NCI-H82 treated with DMSO at 0.1 percent for 48 hours (cell line): Measurements from ENCODE around the gene SLC2A2.
A peak's percentile ranks its signal among the peaks of the same experiment; 100 is the strongest.

Experiments
- DNase-seq: peaks from one replicate; lab custom pipeline; 2025; ENCODE audit not compliant: unreplicated experiment; lab: John Stamatoyannopoulos, UW

The SLC2A2 gene

DNA sequence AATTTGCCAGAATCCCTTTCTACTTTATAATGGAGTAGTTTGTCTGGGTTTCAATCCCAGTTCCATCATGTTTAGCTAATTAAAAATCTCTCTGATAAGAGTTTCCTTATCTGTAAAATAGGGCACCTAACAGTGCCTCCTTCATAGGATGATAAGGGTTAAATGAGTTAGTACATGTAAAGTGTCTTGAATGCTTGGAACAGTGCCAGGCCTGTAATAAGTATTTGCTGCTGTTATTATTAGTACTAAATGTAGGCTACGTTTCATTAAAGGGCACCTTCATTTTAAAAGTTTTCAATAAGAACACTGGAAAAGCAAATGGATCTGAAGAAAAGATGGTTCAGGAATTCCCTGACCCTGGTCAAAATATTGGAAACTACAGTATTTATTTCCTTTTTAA, 11.8 kb upstream of the SLC2A2 start:
- no peak for DNase-seq

DNA sequence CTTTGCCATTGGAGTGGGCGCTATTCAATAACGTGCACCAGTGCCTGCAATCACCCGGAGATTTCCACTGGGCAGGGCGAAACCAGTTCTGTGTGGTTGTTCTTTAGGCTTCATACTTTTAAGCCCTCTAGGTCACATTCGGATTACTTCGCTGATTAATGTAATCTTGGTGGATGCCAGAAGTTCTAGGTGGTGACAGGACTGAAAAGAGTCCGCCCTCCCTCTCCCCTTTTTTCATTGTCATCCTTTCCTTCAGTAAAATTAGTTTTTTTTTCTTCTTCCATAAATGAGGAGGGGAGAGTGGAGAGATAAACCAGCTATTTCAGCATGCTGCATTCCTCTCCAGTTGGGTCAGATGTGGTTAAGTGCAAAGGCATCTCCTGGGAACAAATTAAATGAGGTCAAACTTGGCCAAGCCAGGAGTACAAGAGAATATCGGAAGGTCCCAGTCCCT, 2.3 kb upstream of the SLC2A2 start:
- peak; percentile 36 for DNase-seq

DNA sequence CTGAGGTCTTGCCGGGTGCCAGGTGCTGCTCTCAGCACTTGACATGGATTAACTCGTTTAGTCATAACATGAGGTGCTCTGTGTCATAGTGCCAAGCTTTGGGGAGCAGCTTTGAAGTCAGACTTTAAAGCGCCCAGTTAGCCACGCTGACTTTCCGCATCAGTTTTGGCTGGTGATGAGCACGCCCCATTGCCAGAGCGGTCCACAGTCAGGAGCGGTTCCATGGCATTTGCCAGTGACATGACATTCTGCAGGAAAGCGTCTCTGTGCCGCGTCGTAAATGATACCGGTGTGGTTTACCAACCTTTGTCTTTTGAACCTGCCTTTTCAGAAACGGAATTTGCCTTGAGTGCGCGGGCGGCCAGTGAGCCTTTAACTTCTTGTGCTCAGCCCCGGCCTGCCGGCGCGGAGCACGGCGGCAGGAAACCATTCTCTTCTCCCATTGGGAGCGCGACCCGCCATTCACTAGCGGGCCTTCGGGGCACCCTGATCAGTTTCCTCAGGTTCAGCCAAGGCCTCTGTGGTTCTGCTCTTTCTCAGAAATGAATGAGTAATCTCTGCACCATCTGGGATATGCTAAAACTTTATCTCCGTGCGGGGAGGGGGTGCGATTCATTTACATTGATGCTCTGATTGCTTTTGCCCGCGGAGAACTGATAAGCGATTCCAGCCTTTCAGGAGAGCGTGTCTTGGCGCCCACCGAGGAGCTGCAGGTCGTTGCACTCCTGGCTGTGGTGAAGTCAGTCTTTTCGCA, 1.7 kb upstream of the SLC2A2 start:
- no peak for DNase-seq

DNA sequence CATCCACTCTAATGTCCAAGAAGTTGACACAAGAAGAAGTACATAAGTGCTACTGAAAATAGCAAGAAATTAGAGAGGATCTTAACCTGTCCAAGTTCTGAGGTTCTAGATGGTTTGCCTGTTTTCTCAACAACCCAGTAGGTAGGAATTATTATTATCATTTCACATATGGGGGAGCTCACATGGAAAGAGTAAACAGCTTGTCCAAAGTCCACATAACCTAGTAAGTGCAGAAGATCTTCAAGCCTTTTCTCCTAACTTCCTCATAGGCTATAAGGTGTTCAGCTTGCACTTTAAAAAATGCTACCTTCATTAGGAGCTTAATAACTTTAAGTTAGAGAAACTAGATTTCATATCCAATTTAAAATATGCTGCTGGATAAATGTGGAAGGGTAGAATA, 3.0 kb downstream of the SLC2A2 start:
- DNase-seq = no peak

DNA sequence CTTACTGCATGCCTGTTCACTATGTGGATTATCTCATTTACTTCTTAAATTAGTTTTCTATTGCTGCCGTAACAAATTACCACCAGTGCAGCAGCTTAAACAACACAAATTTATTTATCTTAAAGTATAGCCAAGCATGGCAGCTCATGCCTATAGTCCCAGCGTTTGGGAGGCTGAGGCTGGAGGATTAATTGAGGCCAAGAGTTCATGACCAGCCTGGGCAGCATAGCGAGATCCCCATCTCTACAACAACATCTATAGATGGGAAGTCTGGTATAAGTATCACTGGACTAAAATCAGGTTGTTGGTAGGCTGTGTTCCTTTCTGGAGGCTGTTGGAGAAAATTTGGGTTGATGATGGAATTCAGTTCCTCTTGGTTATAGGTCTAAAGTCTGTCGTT, 5.1 kb downstream of the SLC2A2 start:
- no peak for DNase-seq

- DNase-seq = no peak
These were observed 8.2 kb downstream of the SLC2A2 start for GRCh38 chr3:171018156-171018935.

DNA sequence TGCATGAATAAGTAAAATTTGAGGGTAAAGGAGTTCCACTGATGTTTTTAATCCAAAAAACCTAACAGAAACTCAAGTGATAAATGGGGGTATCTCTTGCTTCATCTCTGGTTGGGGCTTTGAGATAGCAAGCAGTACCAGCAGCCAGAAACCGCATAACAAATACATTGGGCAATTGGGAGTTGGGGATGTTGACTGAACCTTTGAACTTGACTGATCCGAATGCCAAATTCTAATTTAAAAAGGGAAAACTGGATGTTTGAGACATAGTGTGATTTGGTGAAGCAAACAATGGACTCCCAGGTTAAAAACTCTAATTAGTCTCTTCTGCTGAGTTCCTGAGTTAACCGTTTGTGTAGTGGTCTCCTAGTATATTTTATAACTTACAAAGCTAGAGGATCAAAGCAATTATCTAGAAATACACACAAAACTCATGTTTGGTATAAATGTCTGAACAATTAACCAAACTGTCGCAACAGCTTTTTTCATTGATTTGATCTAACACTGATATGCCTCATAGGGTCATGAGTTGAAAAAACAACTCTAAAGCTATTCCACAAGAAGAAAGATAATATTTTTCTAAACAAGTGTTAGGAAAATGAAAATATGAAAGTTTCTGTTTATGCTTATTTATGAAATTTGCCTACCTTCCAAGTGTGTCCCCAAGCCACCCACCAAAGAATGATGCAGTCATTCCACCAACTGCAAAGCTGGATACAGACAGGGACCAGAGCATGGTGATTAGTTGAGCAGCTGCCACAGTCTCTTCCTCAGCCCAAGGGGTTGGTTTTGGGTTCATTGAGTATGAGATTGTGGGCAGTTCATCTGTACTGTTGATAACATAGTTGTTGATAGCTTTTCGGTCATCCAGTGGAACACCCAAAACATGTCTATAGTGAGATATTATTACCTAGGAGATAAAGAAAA, 12.4 kb downstream of the SLC2A2 start:
- no peak for DNase-seq

GRCh38 chr3:171011873-171012336, 14.6 kb downstream of the SLC2A2 start:
- no peak for DNase-seq

DNA sequence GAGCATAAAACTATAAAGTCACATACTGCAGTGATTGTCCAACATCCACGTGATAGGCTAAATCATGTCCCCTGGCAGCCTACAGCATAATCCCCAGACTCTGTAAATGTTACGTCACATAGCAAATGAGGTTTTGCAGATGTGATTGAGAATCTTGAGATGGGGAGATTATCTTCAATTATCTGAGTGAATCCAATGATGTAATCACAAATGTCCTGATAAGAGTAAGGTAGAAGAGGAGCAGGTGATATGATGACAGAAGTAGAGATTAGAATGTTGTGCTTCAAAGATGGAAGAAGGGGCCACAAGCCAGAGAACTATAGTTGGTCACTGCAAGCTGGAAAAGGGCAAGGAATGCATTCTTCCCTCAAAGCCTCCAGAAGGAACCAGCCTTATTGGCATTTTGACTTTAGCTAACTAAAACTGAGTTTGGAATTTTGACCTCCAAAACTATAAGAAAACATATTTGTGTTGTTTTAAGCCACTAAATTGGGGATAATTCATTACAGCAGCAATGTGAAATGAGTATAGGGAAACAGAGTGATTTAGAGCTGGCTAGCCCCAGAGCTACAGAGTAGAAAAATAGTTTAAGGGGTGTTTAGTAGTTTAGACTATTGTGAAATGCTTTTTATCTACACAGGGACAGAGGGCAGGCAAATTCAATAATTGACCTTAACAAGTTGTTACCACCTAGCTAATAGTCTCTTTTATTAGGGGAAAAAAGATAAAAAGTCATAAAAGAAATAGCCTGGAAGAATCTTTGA, 15.2 kb downstream of the SLC2A2 start:
- no peak for DNase-seq

DNA sequence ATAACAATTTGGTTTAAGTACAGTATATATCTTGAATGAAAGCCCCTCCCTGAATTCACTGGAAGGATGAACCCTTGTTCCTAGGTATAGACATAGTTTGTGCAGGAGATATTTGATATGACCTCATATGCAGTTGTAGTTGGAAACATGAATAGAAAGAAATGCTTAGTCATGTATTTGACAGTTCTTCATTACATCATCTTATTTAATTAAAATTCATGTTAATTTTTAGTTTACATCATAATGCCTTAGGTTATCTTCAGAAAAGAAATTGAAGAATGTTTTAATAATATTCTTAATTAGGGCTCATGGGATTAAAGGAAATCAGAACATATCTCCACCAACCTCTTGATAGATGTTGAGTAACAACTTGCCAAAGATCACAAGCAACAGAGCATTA, 19.2 kb downstream of the SLC2A2 start:
- no peak for DNase-seq

DNA sequence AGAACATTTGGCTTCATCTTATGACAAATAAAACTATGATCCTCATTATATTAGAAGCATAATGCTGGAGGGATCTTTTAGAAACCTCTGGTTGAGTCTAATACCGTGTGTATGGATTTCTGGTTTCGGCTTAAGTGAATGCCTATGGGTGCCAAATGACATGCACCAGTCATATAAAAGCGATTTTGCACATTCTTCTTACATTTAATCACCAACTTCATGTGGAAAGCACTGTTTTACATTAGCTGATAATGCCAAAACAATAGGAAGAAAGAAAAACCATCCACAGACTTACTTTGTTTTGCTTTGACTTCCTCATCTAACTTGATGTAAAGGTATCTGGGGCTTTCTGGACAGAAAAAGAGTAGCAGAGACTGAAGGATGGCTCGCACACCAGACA, 20.9 kb downstream of the SLC2A2 start:
- no peak for DNase-seq

- DNase-seq = no peak
These were observed 24.4 kb downstream of the SLC2A2 start for GRCh38 chr3:171001957-171002694.

DNA sequence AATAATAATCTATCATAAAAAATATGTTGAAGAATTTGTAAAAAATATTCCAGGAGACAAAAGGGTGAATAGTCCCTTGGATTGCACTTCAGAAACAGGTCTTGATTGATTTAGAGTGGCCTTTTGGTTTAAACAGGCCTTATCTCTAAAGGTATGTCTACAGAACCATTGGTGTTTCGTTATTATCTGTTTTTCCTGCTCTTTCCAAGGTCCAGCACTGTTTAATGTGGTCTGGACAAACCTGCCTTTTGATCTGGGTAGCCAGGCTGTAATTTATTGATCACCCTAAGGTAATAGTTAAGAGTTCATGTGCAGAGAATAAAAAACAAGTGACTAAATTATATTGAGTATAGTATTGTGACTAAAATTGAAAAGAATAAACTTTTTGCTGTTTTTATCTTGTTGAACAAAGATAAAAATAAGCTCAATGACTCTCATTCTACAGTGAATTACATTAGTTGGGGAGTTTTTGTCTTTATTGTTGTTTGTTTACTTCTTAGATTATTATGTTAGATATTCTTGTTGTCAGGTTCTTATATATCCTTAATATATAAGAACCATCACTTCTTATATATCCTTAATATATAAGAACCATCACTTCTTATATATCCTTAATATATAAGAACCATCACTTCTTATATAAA, 25.1 kb downstream of the SLC2A2 start:
- DNase-seq = no peak

GRCh38 chr3:171000281-171000680, 26.2 kb downstream of the SLC2A2 start:
- no peak for DNase-seq

DNA sequence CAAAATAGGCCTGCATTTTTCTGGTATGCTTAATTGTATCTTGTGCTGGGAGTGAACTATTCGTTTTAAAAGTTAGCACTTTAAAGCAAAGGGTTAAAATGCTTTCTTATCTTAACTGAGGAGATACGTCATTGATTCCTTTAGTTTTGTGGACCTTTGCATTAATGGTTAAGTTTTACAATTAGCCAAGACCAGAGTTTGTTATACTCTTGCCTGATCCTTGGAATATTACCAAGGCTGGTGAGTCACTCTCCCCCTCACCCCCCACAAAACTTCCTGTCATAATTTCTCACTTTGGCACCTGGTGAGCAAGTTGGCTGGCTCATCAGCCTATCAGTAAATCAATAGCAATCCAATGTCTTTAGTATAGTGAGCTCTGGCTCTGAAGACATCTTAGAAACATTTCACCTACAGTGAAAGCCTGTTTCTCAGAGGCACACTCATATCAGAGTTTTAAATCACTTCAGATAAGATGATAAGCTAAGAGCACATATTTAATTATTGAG, 26.7 kb downstream of the SLC2A2 start:
- no peak for DNase-seq

- DNase-seq = no peak
These were observed 28.3 kb downstream of the SLC2A2 start for GRCh38 chr3:170997961-170998913.

- DNase-seq = no peak
These were observed 33.7 kb downstream of the SLC2A2 start for GRCh38 chr3:170992854-170993253.

- DNase-seq = no peak
These were observed 34.9 kb downstream of the SLC2A2 start for GRCh38 chr3:170991664-170992063.
